T follicular helper cell (primary cell): ENCODE data around the gene CLCN3.
"Not testable (repeated sequence)": the region's sequence is repeated elsewhere in the genome, so short reads cannot be mapped to it uniquely, and the experiment has no call there.

Experiments
- DNase-seq: peaks from one replicate; pipeline ENCODE4 v3.0.0-alpha.2; 2020; ENCODE audit warnings: low read depth

The CLCN3 gene

GRCh38 chr4:169655401-169655800 is 35.0 kb downstream of the CLCN3 start:
- DNase-seq, result no peak

DNA sequence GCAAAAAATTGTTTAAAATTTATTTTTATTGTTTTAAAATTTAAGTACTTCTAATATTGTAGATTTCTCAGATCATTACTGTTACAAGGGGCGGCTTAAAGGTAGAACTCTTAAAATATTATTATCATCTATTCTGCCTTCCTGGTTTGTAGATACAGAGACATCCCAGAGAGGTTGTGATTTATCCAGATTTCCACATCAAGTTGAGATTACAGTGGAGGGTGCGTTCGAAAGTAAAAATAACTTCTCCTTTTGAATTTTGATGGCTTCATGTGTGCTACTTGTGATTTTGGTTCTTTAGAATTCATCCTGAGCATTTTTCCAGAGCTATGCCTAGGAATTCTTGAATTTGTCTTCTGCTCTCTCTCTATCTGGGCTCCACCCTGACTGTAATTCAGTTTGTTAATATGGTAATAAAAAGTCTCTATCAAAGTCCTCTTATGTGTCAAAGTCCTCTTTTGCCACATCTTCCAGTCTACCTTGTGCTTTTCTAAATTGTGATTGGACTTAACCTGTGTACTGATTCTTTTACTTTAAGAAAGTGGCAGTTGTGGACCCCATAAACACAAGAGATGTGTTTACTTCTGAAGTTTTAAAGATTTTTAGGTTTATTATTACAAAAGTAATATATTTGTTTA is 37.2 kb downstream of the CLCN3 start:
- no peak for DNase-seq

DNA sequence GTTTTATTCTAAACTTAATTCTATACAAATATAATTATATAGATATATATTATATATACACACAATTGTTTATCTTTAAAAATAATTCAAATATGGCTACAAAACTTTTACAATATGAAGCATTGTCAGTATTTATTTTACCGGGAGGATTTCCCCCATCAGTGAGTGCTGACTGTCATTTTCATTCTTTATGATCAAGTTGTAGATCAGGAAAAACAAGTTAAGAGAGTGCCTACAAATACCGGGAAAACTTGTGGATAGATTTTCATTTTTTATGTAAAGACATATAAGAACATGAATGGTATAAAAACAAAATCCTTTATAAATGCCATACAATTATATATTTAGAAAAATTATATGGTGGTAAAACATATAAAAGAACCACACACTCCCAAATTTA is 37.8 kb downstream of the CLCN3 start:
- DNase-seq, result no peak

DNA sequence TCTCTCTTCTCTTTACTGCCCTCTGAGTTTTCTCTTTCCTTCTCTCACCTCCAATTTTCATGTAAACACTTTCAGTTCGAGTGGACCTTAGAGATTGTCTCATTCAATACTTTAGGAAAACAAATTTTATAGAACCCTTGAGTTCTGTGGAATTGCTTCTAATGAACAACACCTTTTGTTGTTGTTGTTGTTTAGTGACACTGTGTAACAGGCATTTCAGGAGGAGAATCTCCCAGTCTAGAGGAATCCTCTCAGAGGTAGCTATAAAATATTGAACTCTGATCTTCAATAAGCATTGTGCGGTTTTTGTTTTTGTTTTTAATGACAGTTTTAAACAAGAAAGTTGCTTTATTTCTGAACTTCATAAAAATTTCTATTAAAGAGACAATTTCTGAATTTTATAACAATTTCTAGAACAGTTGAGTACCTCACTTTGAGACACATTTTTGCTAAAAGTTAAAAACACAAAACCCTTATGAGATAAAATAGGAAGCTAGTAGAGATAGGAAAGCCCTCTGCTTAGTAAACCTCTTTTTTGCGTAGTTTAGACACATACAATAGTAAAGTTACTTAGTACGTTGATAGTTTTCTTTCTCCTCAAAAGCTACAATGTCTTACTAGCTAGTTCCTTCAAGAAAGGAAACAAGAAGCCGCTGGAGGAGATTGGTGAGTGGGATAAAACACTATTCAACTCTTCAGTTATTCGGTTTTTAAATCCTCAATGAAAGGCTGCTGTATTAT is 38.8 kb downstream of the CLCN3 start:
- no peak for DNase-seq

- peak; percentile 50 for DNase-seq
These were observed 39.6 kb downstream of the CLCN3 start for GRCh38 chr4:169659716-169660670.

DNA sequence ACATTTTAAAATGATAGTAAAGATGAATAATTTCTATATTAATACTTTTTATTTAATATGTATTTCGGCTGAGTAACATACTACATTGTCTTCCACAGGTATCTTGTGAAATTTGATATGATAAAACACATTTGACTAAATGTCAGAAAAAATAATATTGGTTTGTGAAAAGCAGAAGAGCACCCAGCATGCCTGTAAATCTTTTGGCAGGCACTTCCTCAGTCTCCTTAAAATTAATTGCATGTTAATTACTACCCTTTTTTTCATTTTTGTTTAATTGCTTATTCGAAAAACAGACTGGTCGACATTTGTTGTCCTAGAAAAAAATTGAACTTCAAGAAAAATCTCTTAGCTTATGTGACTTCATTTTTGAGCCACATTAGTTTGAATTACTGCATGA is 40.6 kb downstream of the CLCN3 start:
- DNase-seq, result no peak

- DNase-seq, result no peak
These were observed 41.4 kb downstream of the CLCN3 start for GRCh38 chr4:169661761-169662160.

DNA sequence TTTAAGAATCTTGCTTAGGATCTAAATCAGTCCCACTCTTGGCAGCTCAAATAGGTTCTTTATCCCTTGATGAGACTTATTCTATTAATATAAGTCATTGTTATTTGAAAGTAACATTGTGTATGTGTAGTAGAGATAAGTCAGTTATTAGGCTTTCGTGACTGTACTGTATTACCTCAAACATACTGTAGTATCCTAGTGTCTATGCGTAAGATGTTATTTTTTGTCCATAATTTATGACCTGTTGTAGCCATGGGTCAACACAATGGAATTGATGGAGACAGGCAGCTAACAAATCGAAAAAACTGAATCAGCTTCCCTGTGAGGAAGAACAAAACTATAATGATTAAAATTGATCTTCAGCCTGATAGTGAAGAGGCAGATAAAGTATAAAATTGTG is 41.8 kb downstream of the CLCN3 start:
- no peak for DNase-seq

- no peak for DNase-seq
These were observed 43.0 kb downstream of the CLCN3 start for GRCh38 chr4:169663402-169663801.

DNA sequence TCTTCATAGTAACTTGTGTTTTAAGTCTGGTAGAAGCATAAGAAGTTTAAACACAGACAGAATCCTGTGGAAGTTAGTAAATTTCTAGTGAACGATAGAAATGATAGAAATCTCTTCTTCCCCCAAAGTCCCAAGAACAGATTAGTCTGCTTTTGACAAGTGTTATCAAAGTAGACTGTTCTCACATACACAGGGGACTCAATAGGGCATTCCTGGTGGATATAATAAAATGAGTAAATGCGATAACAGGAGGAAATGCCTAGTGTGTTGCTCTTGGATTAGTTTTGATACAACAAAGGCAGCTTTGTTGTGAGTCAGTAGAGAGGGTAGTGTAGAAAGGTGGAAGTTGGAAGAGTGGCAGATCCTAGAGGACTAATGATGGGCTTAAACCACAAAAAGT is 43.5 kb downstream of the CLCN3 start:
- no peak for DNase-seq

GRCh38 chr4:169664615-169665014 is 44.2 kb downstream of the CLCN3 start:
- no peak for DNase-seq

DNA sequence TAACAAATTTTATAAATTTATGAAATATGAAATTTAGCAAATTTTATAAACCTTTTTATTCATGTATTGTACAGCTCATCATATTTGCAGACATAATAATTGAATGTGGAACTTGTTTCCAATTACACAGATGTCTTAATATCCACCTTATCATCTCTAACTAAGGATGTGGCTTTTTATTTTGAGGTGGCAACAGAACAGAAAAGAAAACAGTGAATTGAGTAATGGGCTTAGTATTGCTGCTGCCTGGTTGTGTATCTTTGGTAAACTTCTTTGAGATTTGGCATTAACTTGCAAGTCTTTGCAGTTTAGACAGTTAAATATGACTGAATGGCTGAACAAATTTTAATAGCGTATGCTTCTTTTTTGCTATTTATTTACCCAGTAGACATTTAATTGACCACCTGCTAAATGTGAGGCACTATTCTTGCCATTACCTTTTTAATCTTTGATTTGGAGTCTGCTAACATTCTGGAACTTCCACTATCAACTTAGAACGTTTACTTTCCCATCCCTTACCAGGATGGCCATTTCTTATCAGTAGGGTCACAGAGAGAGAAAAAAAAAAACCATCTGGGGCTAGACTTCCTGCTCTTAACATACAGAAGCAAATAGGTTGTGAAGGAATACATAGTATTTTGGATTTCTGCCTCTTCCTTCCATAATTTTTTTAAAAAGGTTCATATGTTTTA is 44.8 kb downstream of the CLCN3 start:
- DNase-seq, result no peak

DNA sequence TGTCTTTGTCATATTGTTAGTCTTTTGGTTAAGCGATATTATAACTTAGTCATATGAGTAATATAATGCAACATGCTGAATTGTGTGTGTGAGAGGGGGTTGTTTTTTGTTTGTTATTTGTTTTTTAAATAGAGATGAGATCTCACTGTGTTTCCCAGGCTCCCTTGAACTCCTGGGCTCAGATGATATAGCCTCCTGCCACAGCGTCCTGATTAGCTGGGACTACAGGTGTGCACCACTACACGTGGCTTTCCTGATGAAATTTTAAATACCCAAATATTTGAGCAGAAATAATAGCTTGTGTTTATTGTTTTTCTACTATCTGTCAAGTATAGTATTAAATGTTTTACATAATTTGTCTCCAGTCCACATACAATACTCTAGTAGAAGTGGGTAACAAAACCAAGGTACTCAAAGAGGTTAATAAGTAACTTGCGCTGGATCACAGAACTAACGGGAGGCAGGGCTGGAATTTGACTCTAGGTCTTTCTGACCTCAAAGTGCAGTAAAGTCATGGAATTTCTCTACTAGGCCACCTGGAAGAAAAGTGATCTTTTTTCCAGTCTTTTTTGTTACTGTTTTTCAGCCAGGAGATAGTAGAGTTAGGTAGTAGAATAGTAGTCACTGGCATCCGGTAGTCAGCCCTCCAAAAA is 47.8 kb downstream of the CLCN3 start:
- DNase-seq, result no peak

DNA sequence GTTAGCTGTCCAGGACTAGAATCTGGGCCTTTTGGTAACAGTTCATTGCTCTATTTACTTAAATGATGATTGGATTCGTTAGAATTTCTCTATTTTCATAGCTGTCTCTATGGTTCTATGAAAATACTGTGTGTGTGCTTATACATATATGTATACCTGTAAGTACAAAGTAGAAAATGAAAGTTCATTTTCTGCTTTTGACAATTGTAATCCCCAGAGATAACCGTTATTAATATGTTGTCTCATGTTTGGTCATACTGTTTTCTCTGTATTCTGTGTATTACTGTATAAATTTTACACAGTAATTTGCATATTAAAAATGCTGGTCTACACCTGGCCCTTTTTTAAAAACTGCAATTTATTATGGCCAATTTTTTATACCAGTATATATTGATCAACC is 55.4 kb downstream of the CLCN3 start:
- no peak for DNase-seq

DNA sequence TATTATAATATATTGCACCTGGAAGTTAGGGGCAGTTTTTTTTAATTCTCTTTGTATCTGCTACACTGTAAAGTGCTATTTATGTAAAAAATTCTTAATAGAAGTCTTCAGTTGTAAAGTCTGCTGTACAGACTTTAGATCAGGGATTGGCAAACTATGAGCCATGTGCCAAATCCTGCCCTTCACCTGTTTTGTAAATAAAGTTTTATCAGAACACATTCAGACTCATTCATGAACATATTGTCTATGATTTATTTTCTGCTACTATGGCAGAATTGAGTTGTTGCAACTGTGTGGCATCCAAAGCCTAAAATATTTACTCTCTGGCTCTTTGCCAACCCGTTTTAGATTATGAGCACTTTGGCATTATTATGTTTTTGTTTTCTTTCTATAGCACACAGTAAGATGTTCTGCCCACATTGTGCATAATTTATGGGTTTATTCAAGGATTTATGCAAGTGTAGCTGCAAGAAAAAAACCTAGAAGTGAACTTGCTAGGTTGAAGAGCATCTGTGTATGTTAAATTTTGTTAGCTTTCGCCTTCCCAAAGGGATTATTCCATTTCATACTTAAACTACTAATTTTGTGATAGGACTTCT is 56.9 kb downstream of the CLCN3 start:
- DNase-seq, result no peak

DNA sequence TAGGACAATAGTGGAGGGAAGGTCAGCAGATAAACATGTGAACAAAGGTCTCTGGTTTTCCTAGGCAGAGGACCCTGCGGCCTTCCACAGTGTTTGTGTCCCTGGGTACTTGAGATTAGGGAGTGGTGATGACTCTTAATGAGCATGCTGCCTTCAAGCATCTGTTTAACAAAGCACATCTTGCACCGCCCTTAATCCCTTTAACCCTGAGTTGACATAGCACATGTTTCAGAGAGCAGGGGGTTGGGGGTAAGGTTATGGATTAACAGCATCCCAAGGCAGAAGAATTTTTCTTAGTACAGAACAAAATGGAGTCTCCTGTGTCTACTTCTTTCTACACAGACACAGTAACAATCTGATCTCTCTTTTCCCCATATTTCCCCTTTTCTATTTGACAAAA is 58.1 kb downstream of the CLCN3 start:
- not testable (repeated sequence) for DNase-seq

- DNase-seq, result not testable (repeated sequence)
These were observed 58.7 kb downstream of the CLCN3 start for GRCh38 chr4:169678951-169679591.

GRCh38 chr4:169682372-169683047 is 62.1 kb downstream of the CLCN3 start:
- DNase-seq, result no peak

DNA sequence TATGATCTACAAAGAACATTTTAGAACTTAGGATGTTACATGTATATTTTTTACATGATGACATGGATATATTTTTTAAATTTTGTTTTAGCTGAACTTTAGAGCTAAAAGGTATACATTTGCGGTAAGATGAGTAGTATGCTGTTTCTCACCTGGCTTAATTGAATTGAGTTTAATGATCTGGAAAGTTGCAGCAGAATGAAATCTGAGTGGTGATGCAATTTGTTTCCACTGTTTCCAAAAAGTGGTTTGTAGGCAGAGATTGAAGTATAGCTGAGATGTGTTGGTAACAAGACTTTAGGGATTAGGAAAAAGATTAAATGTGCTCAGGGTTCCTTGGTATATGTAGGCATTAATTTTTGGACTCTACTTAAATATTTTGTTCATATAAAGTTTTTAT is 69.3 kb downstream of the CLCN3 start:
- no peak for DNase-seq

GRCh38 chr4:169690787-169691186 is 70.4 kb downstream of the CLCN3 start:
- DNase-seq, result no peak
